HepG2 (cell line): ENCODE data around the gene MSH3. TPM values are rescaled to one million over a fixed set of nuclear protein-coding genes. Genes with fewer than 3 reads are reported as not detected.

Experiments used
- ATAC-seq: fragments of 200-7000 bp; cut with Tn5 transposase; 3 replicates; pipeline ENCODE4 v1.9.1; 2020; ENCODE audit warnings: mild to moderate bottlenecking, moderate library complexity
- BruUV-seq: library from RNA; stranded (reverse); fragments of 400-500 nt; replicated peaks from 2 replicates; lab custom pipeline; 2021; lab: Mats Ljungman, UMichigan
- CTCF ChIA-PET: fragments of 300-600 bp; formaldehyde crosslinking; extraction: SDS; loops from one replicate; lab custom pipeline; 2021; ENCODE audit warnings: low total read pairs, inconsistent platforms, low intra/inter-chr PET ratio; lab: Yijun Ruan, JAX
- POLR2A ChIA-PET: fragments of 350-600 bp; sonication (Branson Sonifier 250); formaldehyde crosslinking; loops from one replicate; lab custom pipeline; 2020; ENCODE audit warnings: antibody characterized with exemption, inconsistent platforms; lab: Yijun Ruan, JAX
- DNase-seq: peaks from one replicate; pipeline ENCODE4 v3.0.0-alpha.2; 2015; ENCODE audit warnings: low spot score
- FAIRE-seq: peaks from 3 replicates; lab custom pipeline; 2011; peaks lifted over from hg19 to GRCh38; lab: Jason Lieb, UNC
- H2AFZ ChIP-seq: one replicate; pipeline ENCODE4 v1.6.1; 2011; ENCODE audit warnings: low read length, inconsistent platforms
- H3K27ac ChIP-seq: fragments of 300-600 bp; 3 replicates; pipeline ENCODE4 v1.8.0; 2011; ENCODE audit warnings: mixed run types, mild to moderate bottlenecking, mixed read lengths, low read length, inconsistent platforms; ENCODE audit not compliant: insufficient read depth; ENCODE audit errors: extremely low read length
- H3K27me3 ChIP-seq, 2 experiments: fragments of 200-600 bp in 1 of 2; 2 replicates in 1 of 2; 3 replicates in 1 of 2; pipeline versions ENCODE4 v1.6.0 to v1.8.0; 2011; ENCODE audit warnings: low read length in 2 of 2, mild to moderate bottlenecking in 2 of 2, moderate library complexity in 2 of 2, inconsistent platforms in 1 of 2; ENCODE audit not compliant: insufficient read depth in 2 of 2, control insufficient read depth in 1 of 2
- H3K36me3 ChIP-seq, 2 experiments: fragments of 200-600 bp in 1 of 2; replicated peaks in 1 of 2; 2 replicates in 1 of 2; 3 replicates in 1 of 2; pipeline versions ENCODE4 v1.5.1 to v1.8.0; 2011; ENCODE audit warnings: low read length in 2 of 2, inconsistent platforms in 1 of 2; ENCODE audit not compliant: insufficient read depth in 2 of 2, control insufficient read depth in 1 of 2
- H3K4me1 ChIP-seq: 2 replicates; pipeline ENCODE4 v1.5.1; 2012; ENCODE audit warnings: low read length, inconsistent platforms; ENCODE audit not compliant: insufficient read depth
- H3K4me2 ChIP-seq: 2 replicates; pipeline ENCODE4 v1.6.0; 2011; ENCODE audit warnings: low read depth, low read length, inconsistent platforms
- H3K4me3 ChIP-seq, 3 experiments: fragments of 200-600 bp in 1 of 3; sonication (generic), shearing (Covaris generic) in 1 of 3; replicated peaks in 1 of 3; 2 replicates each; pipeline ENCODE4 v1.5.1; 2011 to 2016; ENCODE audit warnings: low read length in 3 of 3, inconsistent platforms in 2 of 3, low read depth in 2 of 3, mild to moderate bottlenecking in 2 of 3, control low read depth in 1 of 3, mixed read lengths in 1 of 3; ENCODE audit not compliant: insufficient read depth in 1 of 3
- H3K79me2 ChIP-seq: one replicate; pipeline ENCODE4 v1.6.1; 2011; ENCODE audit warnings: low read length, inconsistent platforms; ENCODE audit not compliant: insufficient read depth
- H3K9ac ChIP-seq: 2 replicates; pipeline ENCODE4 v1.6.0; 2011; ENCODE audit warnings: mild to moderate bottlenecking, low read depth, low read length, inconsistent platforms; ENCODE audit not compliant: insufficient read depth
- H3K9me3 ChIP-seq: 2 replicates; pipeline ENCODE4 v1.5.1; 2012; ENCODE audit warnings: mild to moderate bottlenecking, low read length
- H4K20me1 ChIP-seq: 2 replicates; pipeline ENCODE4 v1.6.0; 2011; ENCODE audit warnings: inconsistent platforms, mild to moderate bottlenecking, low read length, moderate library complexity; ENCODE audit not compliant: insufficient read depth
- ARID2 ChIP-seq: sonication (generic); formaldehyde crosslinking; IDR thresholded peaks from 2 replicates; pipeline ENCODE4 v1.8.1; 2022; ENCODE audit warnings: mild to moderate bottlenecking, missing genetic modification reagents, borderline replicate concordance
- ATF2 ChIP-seq: sonication (generic); formaldehyde crosslinking; IDR thresholded peaks from 2 replicates; pipeline ENCODE4 v1.4.0; 2020; ENCODE audit warnings: missing genetic modification reagents
- FOXK2 ChIP-seq: fragments of 450-650 bp; IDR thresholded peaks from 2 replicates; pipeline ENCODE4 v1.6.1; 2016
- HNRNPUL1 ChIP-seq: fragments of 200-400 bp; formaldehyde crosslinking; IDR thresholded peaks from 2 replicates; pipeline ENCODE4 v1.6.1; 2017; ENCODE audit warnings: low read depth, mild to moderate bottlenecking, low read length, moderate library complexity
- KLF11 ChIP-seq: IDR thresholded peaks from 2 replicates; pipeline ENCODE4 v1.6.1; 2016; ENCODE audit warnings: missing compliant biosample characterization
- PAF1 ChIP-seq: IDR thresholded peaks from 2 replicates; pipeline ENCODE4 v1.6.1; 2016; ENCODE audit warnings: missing genetic modification reagents, missing compliant biosample characterization
- ZNF263 ChIP-seq: sonication (generic); formaldehyde crosslinking; IDR thresholded peaks from 2 replicates; pipeline ENCODE4 v1.4.0; 2020; ENCODE audit warnings: missing genetic modification reagents
- ZNF343 ChIP-seq: sonication (generic); formaldehyde crosslinking; IDR thresholded peaks from 2 replicates; pipeline ENCODE4 v1.4.0; 2020; ENCODE audit warnings: mild to moderate bottlenecking, missing genetic modification reagents
- ZNF616 ChIP-seq: sonication (generic); formaldehyde crosslinking; IDR thresholded peaks from 2 replicates; pipeline ENCODE4 v1.5.0; 2020; ENCODE audit warnings: low read depth, mild to moderate bottlenecking, missing genetic modification reagents
- ZNF639 ChIP-seq: conservative IDR thresholded peaks from 2 replicates; pipeline ENCODE4 v1.6.1; 2018; ENCODE audit warnings: missing genetic modification reagents
- ZNF724P ChIP-seq: sonication (generic); formaldehyde crosslinking; IDR thresholded peaks from 2 replicates; pipeline ENCODE4 v1.8.0; 2022; ENCODE audit warnings: missing genetic modification reagents, borderline replicate concordance
- ZNF770 ChIP-seq: sonication (generic); formaldehyde crosslinking; IDR thresholded peaks from 2 replicates; pipeline ENCODE4 v1.5.0; 2020; ENCODE audit warnings: mild to moderate bottlenecking, missing genetic modification reagents
- ZNF773 ChIP-seq: sonication (generic); formaldehyde crosslinking; IDR thresholded peaks from 2 replicates; pipeline ENCODE4 v1.4.0; 2020; ENCODE audit warnings: missing genetic modification reagents, borderline replicate concordance
- WGBS: methylation state at CpG from one replicate; pipeline ENCODE4 v1.1.6; 2017; ENCODE audit warnings: low lambda C conversion rate; 5-methylcytosine and 5-hydroxymethylcytosine counted together
- in situ Hi-C: cut with HindIII; loops from 2 replicates; pipeline ENCODE4 v1.10.0; 2017; ENCODE audit warnings: low pct_unique_long_range_greater_than_20kb; ENCODE audit not compliant: extremely low pct_ligation_motif_present
- intact Hi-C: fragments of 100-400 bp; cut with micrococcal nuclease; formaldehyde crosslinking; loops from one replicate; pipeline ENCODE4 v1.10.0; 2022; ENCODE audit not compliant: unreplicated experiment
- polyA plus RNA-seq, 8 experiments: library from polyadenylated mRNA; depleted of rRNA in 3 of 8; stranded (reverse) in 7 of 8; unstranded in 1 of 8; fragments of >200 nt; fragmentation: Illumina TruSeq in 4 of 8; extraction: Trizol in 4 of 8; gene quantifications; 2 replicates each; pipeline versions ENCODE4 v1.2.1 to v1.2.3, GENCODE V29; 2011 to 2016; ENCODE audit warnings: low read depth in 4 of 8, missing spikeins in 1 of 8, mixed read lengths in 1 of 8; ENCODE audit not compliant: insufficient read depth in 1 of 8
- total RNA-seq, 5 experiments: library from RNA; depleted of rRNA; stranded (reverse); fragments of >200 nt; fragmentation: Illumina TruSeq; extraction: Trizol; gene quantifications; 2 replicates each; pipeline ENCODE4 v1.2.3, GENCODE V29; 2016; ENCODE audit warnings: low read depth in 1 of 5

The MSH3 gene
- total and polyA plus RNA-seq, 2 of the 13 experiments (the other 11 are each of a cell fraction or from before 2014, with no cell fraction given), result 4.0 to 16.4 TPM

- Histone ChIP-seq H3K4me3 (no peak overlapping the region), H3K9me3 (no peaks in the 10 kb centered on the region), H3K79me2 (no peaks in the 10 kb centered on the region), H3K36me3 (no peaks in the 10 kb centered on the region), H3K4me2 (no peak overlapping the region), H3K4me1 (peaks cover 32% of the 10 kb centered on the region), H2AFZ (no peak overlapping the region), H4K20me1 (no peaks in the 10 kb centered on the region), H3K27ac (no peak overlapping the region), H3K27me3 (no peaks in the 10 kb centered on the region), H3K9ac (no peak overlapping the region)
- no peak for TF ChIP-seq ZNF773
- no peak for TF ChIP-seq ZNF724P
- no peak for TF ChIP-seq ARID2 (CRISPR knock-in tag)
- TF ChIP-seq ZNF263 (CRISPR knock-in tag), result peak; percentile 59; the same call in 1 of the 2 replicates
- TF ChIP-seq FOXK2, result no peak
- no peak for TF ChIP-seq ZNF343 (CRISPR knock-in tag)
- no peak for TF ChIP-seq ZNF616
- TF ChIP-seq HNRNPUL1, result no peak
- no peak for TF ChIP-seq KLF11 (CRISPR knock-in tag)
- no peak for TF ChIP-seq PAF1 (CRISPR knock-in tag)
- TF ChIP-seq ATF2 (CRISPR knock-in tag), result no peak
- no peak for TF ChIP-seq ZNF639 (CRISPR knock-in tag)
- peak; percentile 71; the same call in 1 of the 2 replicates for TF ChIP-seq ZNF770 (CRISPR knock-in tag)
- DNase-seq (no peak), ATAC-seq (no peak), FAIRE-seq (no peak)
- in situ Hi-C loops, result no loop called here
- BruUV-seq, result no TSS peak
- WGBS, result 76% methylated on average over 1 of the region's 1 CpG
- intact Hi-C loops, result no loop called here
- ChIA-PET POLR2A (no interaction called here), CTCF (no interaction called here)
These were observed 44.8 kb upstream of the MSH3 start for GRCh38 chr5:80609692-80610091.
